Hepatocyte (in vitro differentiated cells): ENCODE measurements around the gene CNIH1.

Experiments used
- EZH2 ChIP-seq: fragments of 200-600 bp; sonication (generic); IDR thresholded peaks from 2 replicates; pipeline ENCODE4 v1.6.1; 2016; ENCODE audit warnings: antibody characterized with exemption, mild to moderate bottlenecking, borderline replicate concordance
- EZH2phosphoT487 ChIP-seq: fragments of 200-600 bp; sonication (generic); IDR thresholded peaks from one replicate; pipeline ENCODE4 v1.6.1; 2018; ENCODE audit warnings: antibody characterized with exemption, mild to moderate bottlenecking, low read depth, moderate library complexity; ENCODE audit not compliant: unreplicated experiment, severe bottlenecking
- TF ChIP-seq, protein P1 (sequence below): fragments of 200-600 bp; sonication (generic); IDR thresholded peaks from 2 replicates; pipeline ENCODE4 v1.5.1; 2016; ENCODE audit warnings: antibody characterized with exemption, mild to moderate bottlenecking; ENCODE audit not compliant: poor library complexity

DNA sequence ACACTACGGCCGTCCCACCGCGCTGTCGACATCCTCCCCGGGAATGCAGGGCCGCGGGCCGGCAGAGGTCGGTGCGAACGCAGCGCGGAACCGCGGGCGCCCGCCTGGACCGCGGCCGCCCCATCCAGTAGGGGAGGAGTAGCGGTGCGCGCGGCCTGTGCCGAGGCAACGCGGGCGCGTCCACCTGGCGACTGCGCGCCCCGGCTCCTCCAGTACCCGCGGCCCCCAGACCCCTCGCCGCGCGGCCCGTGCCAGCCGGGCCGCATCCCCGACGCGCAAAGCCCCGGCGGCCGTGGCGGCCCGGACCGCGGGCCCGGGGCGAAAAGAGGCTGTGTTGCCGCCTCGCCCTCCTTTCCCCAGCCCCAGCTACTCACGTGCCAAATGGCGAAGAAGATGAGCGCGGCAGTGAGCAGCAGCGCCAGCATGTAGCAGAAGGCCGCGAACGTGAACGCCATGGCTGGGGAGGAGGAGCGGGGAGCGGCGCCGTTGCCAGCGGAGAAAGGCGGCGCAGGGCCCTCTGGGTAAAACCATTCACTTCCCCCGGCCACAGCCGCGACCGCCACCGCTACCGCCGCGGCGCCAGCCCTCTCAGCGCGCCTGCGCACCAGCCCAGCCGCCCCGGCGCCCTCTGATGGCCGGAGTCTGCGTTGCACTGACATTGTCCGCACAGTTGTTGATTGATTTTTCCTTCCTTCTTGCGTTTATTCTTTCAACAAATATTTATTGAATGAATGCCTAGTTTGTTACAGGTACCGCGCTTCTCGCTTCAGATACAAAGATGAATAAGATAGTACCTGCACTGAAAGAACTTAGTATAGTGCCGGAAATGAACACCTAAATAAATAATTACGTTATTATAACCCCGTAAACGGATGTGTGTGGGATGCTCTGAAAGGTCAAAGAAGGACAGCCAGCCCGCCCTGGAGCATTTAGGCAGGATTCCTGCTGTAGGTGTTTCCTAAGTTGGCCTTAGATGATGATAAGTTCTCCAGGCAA, at the start of gene CNIH1:
- TF ChIP-seq, protein P1, sequence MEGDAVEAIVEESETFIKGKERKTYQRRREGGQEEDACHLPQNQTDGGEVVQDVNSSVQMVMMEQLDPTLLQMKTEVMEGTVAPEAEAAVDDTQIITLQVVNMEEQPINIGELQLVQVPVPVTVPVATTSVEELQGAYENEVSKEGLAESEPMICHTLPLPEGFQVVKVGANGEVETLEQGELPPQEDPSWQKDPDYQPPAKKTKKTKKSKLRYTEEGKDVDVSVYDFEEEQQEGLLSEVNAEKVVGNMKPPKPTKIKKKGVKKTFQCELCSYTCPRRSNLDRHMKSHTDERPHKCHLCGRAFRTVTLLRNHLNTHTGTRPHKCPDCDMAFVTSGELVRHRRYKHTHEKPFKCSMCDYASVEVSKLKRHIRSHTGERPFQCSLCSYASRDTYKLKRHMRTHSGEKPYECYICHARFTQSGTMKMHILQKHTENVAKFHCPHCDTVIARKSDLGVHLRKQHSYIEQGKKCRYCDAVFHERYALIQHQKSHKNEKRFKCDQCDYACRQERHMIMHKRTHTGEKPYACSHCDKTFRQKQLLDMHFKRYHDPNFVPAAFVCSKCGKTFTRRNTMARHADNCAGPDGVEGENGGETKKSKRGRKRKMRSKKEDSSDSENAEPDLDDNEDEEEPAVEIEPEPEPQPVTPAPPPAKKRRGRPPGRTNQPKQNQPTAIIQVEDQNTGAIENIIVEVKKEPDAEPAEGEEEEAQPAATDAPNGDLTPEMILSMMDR = peak; percentile 93
- TF ChIP-seq EZH2 (no peak), EZH2phosphoT487 (no peak)
